HEK293 (cell line): ENCODE data around the gene BDH1.

Experiments
- CTCF ChIA-PET: fragments of 350-600 bp; formaldehyde crosslinking; extraction: SDS; loops from one replicate; lab custom pipeline; 2021; ENCODE audit warnings: antibody characterized with exemption; lab: Yijun Ruan, JAX
- POLR2A ChIA-PET: fragments of 300-600 bp; formaldehyde crosslinking; extraction: SDS; loops from one replicate; lab custom pipeline; 2020; ENCODE audit warnings: antibody characterized with exemption, inconsistent platforms; lab: Yijun Ruan, JAX
- H3K27ac ChIP-seq: fragments of 200-500 bp; sonication (Bioruptor generic); 2 replicates; pipeline ENCODE4 v1.5.1; 2014; ENCODE audit warnings: low read depth, low read length, control low read depth, inconsistent platforms; ENCODE audit errors: extremely low read depth
- H3K36me3 ChIP-seq, 2 experiments: fragments of 200-500 bp in 1 of 2; sonication (Bioruptor generic) in 1 of 2; 1 replicate in 1 of 2; 2 replicates in 1 of 2; pipeline ENCODE4 v1.5.1; 2014 to 2017; ENCODE audit warnings: inconsistent platforms in 2 of 2, low read length in 2 of 2; ENCODE audit not compliant: control insufficient read depth in 2 of 2, insufficient read depth in 1 of 2
- H3K4me1 ChIP-seq: fragments of 200-500 bp; sonication (Bioruptor generic); 2 replicates; pipeline ENCODE4 v1.5.1; 2014; ENCODE audit warnings: mild to moderate bottlenecking, low read length, inconsistent platforms; ENCODE audit not compliant: control insufficient read depth, insufficient read depth
- H3K4me3 ChIP-seq: 2 replicates; pipeline ENCODE4 v1.5.1; 2011; ENCODE audit warnings: low read depth, mild to moderate bottlenecking, control low read depth, low read length, moderate library complexity
- H3K9me3 ChIP-seq: fragments of 200-500 bp; sonication (Bioruptor generic); 2 replicates; pipeline ENCODE4 v1.5.1; 2014; ENCODE audit warnings: low read depth, low read length, inconsistent platforms; ENCODE audit not compliant: control insufficient read depth, insufficient read depth
- KLF16 ChIP-seq: fragments of 450-650 bp; formaldehyde crosslinking; IDR thresholded peaks from 2 replicates; pipeline ENCODE4 v1.5.1; 2017; ENCODE audit warnings: missing biosample characterization, missing genetic modification characterization
- PRDM1 ChIP-seq: fragments of 450-650 bp; formaldehyde crosslinking; IDR thresholded peaks from 2 replicates; pipeline ENCODE4; 2016; ENCODE audit warnings: missing biosample characterization, missing genetic modification characterization
- SETDB1 ChIP-seq: IDR thresholded peaks from one replicate; pipeline ENCODE4 v1.6.1; 2017; ENCODE audit warnings: mild to moderate bottlenecking, low read length, moderate library complexity, mixed read lengths; ENCODE audit not compliant: insufficient read length
- ZBTB21 ChIP-seq: fragments of 450-650 bp; formaldehyde crosslinking; IDR thresholded peaks from 2 replicates; pipeline ENCODE4 v1.5.1; 2017; ENCODE audit warnings: missing biosample characterization, missing genetic modification characterization
- ZIC2 ChIP-seq: fragments of 450-650 bp; formaldehyde crosslinking; IDR thresholded peaks from 2 replicates; pipeline ENCODE4 v1.5.1; 2016; ENCODE audit warnings: missing biosample characterization, missing genetic modification characterization
- ZNF132 ChIP-seq: fragments of 450-650 bp; formaldehyde crosslinking; IDR thresholded peaks from 2 replicates; pipeline ENCODE4 v1.5.1; 2017; ENCODE audit warnings: missing biosample characterization, missing genetic modification characterization, borderline replicate concordance
- ZNF221 ChIP-seq: fragments of 450-650 bp; formaldehyde crosslinking; IDR thresholded peaks from 2 replicates; pipeline ENCODE4 v1.5.1; 2017; ENCODE audit warnings: missing biosample characterization, missing genetic modification characterization, borderline replicate concordance
- ZNF292 ChIP-seq: fragments of 450-650 bp; formaldehyde crosslinking; IDR thresholded peaks from 2 replicates; pipeline ENCODE4 v1.5.1; 2016; ENCODE audit warnings: low read depth, missing biosample characterization, missing genetic modification characterization, borderline replicate concordance
- ZNF341 ChIP-seq: fragments of 450-650 bp; formaldehyde crosslinking; IDR thresholded peaks from 2 replicates; pipeline ENCODE4; 2016; ENCODE audit warnings: low read depth, missing biosample characterization, missing genetic modification characterization
- ZNF433 ChIP-seq: fragments of 450-650 bp; formaldehyde crosslinking; IDR thresholded peaks from 2 replicates; pipeline ENCODE4 v1.5.1; 2016; ENCODE audit warnings: missing biosample characterization, missing genetic modification characterization, low read depth
- ZNF549 ChIP-seq: fragments of 450-650 bp; IDR thresholded peaks from 2 replicates; pipeline ENCODE4 v1.5.1; 2018; ENCODE audit warnings: missing biosample characterization, missing genetic modification characterization, mild to moderate bottlenecking, inconsistent platforms, moderate library complexity
- ZNF777 ChIP-seq: fragments of 450-650 bp; formaldehyde crosslinking; IDR thresholded peaks from 2 replicates; pipeline ENCODE4 v1.5.1; 2017; ENCODE audit warnings: missing biosample characterization, missing genetic modification characterization, borderline replicate concordance
- ZSCAN4 ChIP-seq: fragments of 450-650 bp; formaldehyde crosslinking; IDR thresholded peaks from 2 replicates; pipeline ENCODE4 v1.5.1; 2017; ENCODE audit warnings: missing biosample characterization, missing genetic modification characterization
- TF ChIP-seq, protein P1 (sequence below): sonication (generic); formaldehyde crosslinking; IDR thresholded peaks from 2 replicates; pipeline ENCODE4 v1.8.1; 2022; ENCODE audit warnings: mild to moderate bottlenecking, moderate library complexity, missing genetic modification reagents

BDH1 gene

DNA sequence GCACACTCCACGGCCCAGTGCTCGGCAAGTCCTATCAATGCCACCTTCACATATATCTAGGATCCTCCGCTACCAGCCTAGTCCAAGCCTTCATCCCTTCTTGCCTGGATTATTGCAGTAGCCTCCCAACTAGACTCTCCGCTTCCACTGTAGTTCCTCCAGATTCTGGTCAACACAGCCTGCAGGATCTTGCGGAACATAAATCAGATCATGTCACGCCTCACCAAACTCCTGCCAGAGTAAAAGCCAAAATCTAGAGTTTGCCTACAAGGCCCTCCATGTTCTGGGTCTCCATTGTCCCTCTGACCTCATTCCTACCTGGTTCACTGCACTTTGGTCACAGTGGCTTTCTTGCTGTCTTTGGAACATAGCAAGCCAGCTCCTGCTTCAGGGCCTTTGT, 3.6 kb downstream of the BDH1 start (continued):
- TF ChIP-seq ZNF433 (tag by site-specific recombination): no peak
- TF ChIP-seq ZNF292 (tag by site-specific recombination): no peak
- TF ChIP-seq, protein P1, sequence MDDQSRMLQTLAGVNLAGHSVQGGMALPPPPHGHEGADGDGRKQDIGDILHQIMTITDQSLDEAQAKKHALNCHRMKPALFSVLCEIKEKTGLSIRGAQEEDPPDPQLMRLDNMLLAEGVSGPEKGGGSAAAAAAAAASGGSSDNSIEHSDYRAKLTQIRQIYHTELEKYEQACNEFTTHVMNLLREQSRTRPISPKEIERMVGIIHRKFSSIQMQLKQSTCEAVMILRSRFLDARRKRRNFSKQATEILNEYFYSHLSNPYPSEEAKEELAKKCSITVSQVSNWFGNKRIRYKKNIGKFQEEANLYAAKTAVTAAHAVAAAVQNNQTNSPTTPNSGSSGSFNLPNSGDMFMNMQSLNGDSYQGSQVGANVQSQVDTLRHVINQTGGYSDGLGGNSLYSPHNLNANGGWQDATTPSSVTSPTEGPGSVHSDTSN: no peak
- no peak for TF ChIP-seq PRDM1 (tag by site-specific recombination)
- no peak for TF ChIP-seq ZSCAN4 (tag by site-specific recombination)

DNA sequence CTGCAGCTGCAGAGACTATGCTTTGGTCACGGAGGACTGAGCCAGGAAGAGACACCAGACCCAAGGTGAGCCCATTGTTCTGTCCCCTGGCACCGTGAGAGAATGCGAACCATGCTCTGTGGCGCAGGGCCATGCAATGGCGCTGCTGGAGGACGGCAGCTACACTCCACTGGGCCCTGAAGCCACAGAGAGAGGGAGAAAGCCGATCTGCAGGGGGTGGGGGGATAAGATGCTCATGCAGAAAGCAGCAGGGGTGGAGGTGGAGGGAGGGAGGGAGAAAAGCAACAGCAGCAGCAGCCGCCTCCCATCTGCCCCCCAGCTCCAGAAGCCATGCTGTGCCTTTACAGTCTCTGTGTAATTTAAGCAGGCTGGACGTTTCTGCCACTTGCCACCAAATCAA, 5.3 kb downstream of the BDH1 start:
- TF ChIP-seq ZNF777 (tag by site-specific recombination) (no peak), ZBTB21 (tag by site-specific recombination) (no peak), SETDB1 (no peak), ZNF549 (tag by site-specific recombination) (no peak), ZNF341 (tag by site-specific recombination) (peak; percentile 58), ZIC2 (tag by site-specific recombination) (peak; percentile 84), ZNF132 (tag by site-specific recombination) (no peak)
- Histone ChIP-seq H3K27ac (no peak overlapping the region), H3K4me1 (no peaks in the 10 kb centered on the region), H3K36me3 (no peaks in the 10 kb centered on the region), H3K4me3 (no peak overlapping the region), H3K9me3 (no peaks in the 10 kb centered on the region)
- POLR2A ChIA-PET: no interaction called here
- CTCF ChIA-PET: no interaction called here

DNA sequence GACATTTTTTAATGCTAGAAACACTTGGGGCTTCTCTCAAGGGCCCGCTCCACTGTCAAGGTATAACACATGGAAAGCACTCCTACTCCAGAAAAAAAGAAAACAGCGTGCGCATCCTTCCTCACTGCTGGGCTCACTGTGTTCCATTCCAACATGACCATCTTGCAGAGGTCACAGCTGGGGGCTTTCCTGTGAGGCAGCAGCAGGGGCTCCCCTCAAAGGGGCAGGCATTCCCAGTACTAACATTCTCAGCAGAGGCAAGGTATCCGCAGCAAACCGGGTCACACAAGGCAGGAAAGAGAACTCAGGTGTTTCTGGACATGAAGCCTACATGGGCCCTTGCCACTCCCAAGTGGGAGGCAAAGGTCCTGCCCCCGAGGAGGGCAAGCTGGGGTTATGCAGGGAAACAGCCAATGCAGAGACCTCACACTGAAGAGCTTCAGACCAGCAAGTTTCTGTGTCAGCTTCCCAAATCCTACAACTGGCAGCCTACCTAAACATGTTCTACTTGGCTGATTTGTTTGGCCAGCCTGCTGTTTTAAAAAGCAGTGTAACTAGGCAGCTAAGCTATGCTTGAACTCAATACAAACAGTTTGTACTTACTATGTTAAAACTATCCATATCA, 6.4 kb downstream of the BDH1 start:
- H3K27ac ChIP-seq: no peak overlapping the region
- CTCF ChIA-PET: no interaction called here
- POLR2A ChIA-PET: no interaction called here

DNA sequence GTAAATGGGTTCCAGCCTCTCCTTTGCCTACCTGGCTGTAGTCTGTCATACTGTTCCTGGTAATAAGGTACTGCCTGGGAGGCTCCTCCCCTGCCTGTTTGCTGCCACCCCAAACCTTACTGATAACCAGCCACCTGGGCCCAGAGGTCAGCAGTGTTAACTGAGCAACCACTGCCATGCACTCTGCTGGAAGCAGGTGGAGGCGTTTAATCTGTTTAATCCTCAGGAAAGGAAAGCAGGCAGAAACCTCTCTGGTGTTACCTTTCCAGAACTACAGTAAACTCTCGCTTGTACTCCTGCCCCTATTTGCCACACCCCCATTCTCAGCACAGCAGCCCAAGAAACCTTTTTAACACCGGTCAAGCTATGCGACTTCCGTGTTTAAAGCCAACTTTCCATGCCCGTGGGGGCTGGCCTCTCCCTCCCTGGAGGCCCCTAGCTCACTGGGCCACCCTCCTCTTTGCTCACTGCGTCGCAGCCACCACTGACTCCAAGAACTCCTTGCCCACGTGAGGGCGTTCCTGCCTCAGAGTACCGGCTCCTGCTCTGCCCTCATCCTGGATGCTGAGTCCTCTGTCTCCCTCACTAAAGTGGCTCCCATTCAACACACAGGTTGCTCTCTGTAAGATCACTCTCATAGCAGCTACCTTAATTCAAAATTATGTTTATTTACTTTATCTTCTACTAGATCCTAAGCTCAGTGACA, 8.3 kb downstream of the BDH1 start:
- no peaks in the 10 kb centered on the region for H3K36me3 ChIP-seq
- no peak overlapping the region for H3K4me3 ChIP-seq
- TF ChIP-seq ZNF132 (tag by site-specific recombination): no peak
- CTCF ChIA-PET: no interaction called here
- no peaks in the 10 kb centered on the region for H3K4me1 ChIP-seq
- POLR2A ChIA-PET: no interaction called here
- H3K27ac ChIP-seq: no peak overlapping the region
- no peaks in the 10 kb centered on the region for H3K9me3 ChIP-seq

More for the DNA sequence above, 6.4 kb downstream of the BDH1 start:
- Histone ChIP-seq H3K9me3 (no peaks in the 10 kb centered on the region), H3K4me1 (no peaks in the 10 kb centered on the region), H3K36me3 (no peaks in the 10 kb centered on the region), H3K4me3 (no peak overlapping the region)
- no peak for TF ChIP-seq ZNF221 (tag by site-specific recombination)
- TF ChIP-seq ZIC2 (tag by site-specific recombination): peak; percentile 89
- TF ChIP-seq KLF16 (tag by site-specific recombination): no peak
